HG02588 (cell line): ENCODE data around the gene UMPS.

Source experiments
- ATAC-seq: cut with Tn5 transposase; IDR thresholded peaks from one replicate; pipeline ENCODE4 v1.9.1; 2021; ENCODE audit warnings: mild to moderate bottlenecking, moderate library complexity; ENCODE audit not compliant: unreplicated experiment

Gene UMPS

GRCh38 chr3:124763206-124763605 is 33.0 kb downstream of the UMPS start:
- no peak for ATAC-seq

GRCh38 chr3:124763644-124764358 is 33.5 kb downstream of the UMPS start:
- ATAC-seq: no peak

GRCh38 chr3:124764746-124765145 is 34.5 kb downstream of the UMPS start:
- ATAC-seq: no peak

- no peak for ATAC-seq
These were observed 35.1 kb downstream of the UMPS start for GRCh38 chr3:124765197-124765840.

- ATAC-seq: no peak
These were observed 36.2 kb downstream of the UMPS start for GRCh38 chr3:124766113-124767095.

GRCh38 chr3:124767264-124767663 is 37.0 kb downstream of the UMPS start:
- no peak for ATAC-seq

- no peak for ATAC-seq
These were observed 37.4 kb downstream of the UMPS start for GRCh38 chr3:124767691-124768090.

- no peak for ATAC-seq
These were observed 38.6 kb downstream of the UMPS start for GRCh38 chr3:124768812-124769211.

- ATAC-seq: no peak
These were observed 39.2 kb downstream of the UMPS start for GRCh38 chr3:124769462-124769861.

GRCh38 chr3:124770336-124771082 is 40.3 kb downstream of the UMPS start:
- no peak for ATAC-seq

GRCh38 chr3:124771083-124771445 is 40.8 kb downstream of the UMPS start:
- ATAC-seq: no peak

GRCh38 chr3:124772081-124772831 is 42.0 kb downstream of the UMPS start:
- ATAC-seq: no peak

GRCh38 chr3:124773351-124774326 is 43.4 kb downstream of the UMPS start:
- ATAC-seq: no peak

- no peak for ATAC-seq
These were observed 44.1 kb downstream of the UMPS start for GRCh38 chr3:124774327-124774718.

GRCh38 chr3:124774841-124775402 is 44.7 kb downstream of the UMPS start:
- ATAC-seq: no peak

- ATAC-seq: no peak
These were observed 45.6 kb downstream of the UMPS start for GRCh38 chr3:124775877-124776276.

- ATAC-seq: no peak
These were observed 46.6 kb downstream of the UMPS start for GRCh38 chr3:124776856-124777255.

GRCh38 chr3:124777762-124778470 is 47.7 kb downstream of the UMPS start:
- ATAC-seq: no peak
